HEK293 (cell line): ENCODE results near the gene TBC1D22A.

Experiments
- CTCF ChIA-PET: fragments of 350-600 bp; formaldehyde crosslinking; extraction: SDS; loops from one replicate; lab custom pipeline; 2021; ENCODE audit warnings: antibody characterized with exemption; lab: Yijun Ruan, JAX
- POLR2A ChIA-PET: fragments of 300-600 bp; formaldehyde crosslinking; extraction: SDS; loops from one replicate; lab custom pipeline; 2020; ENCODE audit warnings: antibody characterized with exemption, inconsistent platforms; lab: Yijun Ruan, JAX
- H3K27ac ChIP-seq: fragments of 200-500 bp; sonication (Bioruptor generic); 2 replicates; pipeline ENCODE4 v1.5.1; 2014; ENCODE audit warnings: low read depth, low read length, control low read depth, inconsistent platforms; ENCODE audit errors: extremely low read depth
- H3K36me3 ChIP-seq, 2 experiments: fragments of 200-500 bp in 1 of 2; sonication (Bioruptor generic) in 1 of 2; 1 replicate in 1 of 2; 2 replicates in 1 of 2; pipeline ENCODE4 v1.5.1; 2014 to 2017; ENCODE audit warnings: inconsistent platforms in 2 of 2, low read length in 2 of 2; ENCODE audit not compliant: control insufficient read depth in 2 of 2, insufficient read depth in 1 of 2
- H3K4me1 ChIP-seq: fragments of 200-500 bp; sonication (Bioruptor generic); 2 replicates; pipeline ENCODE4 v1.5.1; 2014; ENCODE audit warnings: mild to moderate bottlenecking, low read length, inconsistent platforms; ENCODE audit not compliant: control insufficient read depth, insufficient read depth
- H3K4me3 ChIP-seq: 2 replicates; pipeline ENCODE4 v1.5.1; 2011; ENCODE audit warnings: low read depth, mild to moderate bottlenecking, control low read depth, low read length, moderate library complexity
- H3K9me3 ChIP-seq: fragments of 200-500 bp; sonication (Bioruptor generic); 2 replicates; pipeline ENCODE4 v1.5.1; 2014; ENCODE audit warnings: low read depth, low read length, inconsistent platforms; ENCODE audit not compliant: control insufficient read depth, insufficient read depth
- BCL11A ChIP-seq: fragments of 450-650 bp; formaldehyde crosslinking; IDR thresholded peaks from 2 replicates; pipeline ENCODE4 v1.5.1; 2016; ENCODE audit warnings: low read depth, missing biosample characterization, missing genetic modification characterization
- HOXC10 ChIP-seq: sonication (generic); formaldehyde crosslinking; IDR thresholded peaks from 2 replicates; pipeline ENCODE4 v1.8.1; 2023; ENCODE audit warnings: mild to moderate bottlenecking, missing genetic modification reagents
- KLF1 ChIP-seq: fragments of 450-650 bp; formaldehyde crosslinking; IDR thresholded peaks from 2 replicates; pipeline ENCODE4 v1.5.1; 2016; ENCODE audit warnings: missing biosample characterization, missing genetic modification characterization
- SCRT1 ChIP-seq: fragments of 450-650 bp; formaldehyde crosslinking; IDR thresholded peaks from 2 replicates; pipeline ENCODE4 v1.5.1; 2016; ENCODE audit warnings: missing biosample characterization, missing genetic modification characterization, borderline replicate concordance
- ZBTB1 ChIP-seq: fragments of 450-650 bp; formaldehyde crosslinking; IDR thresholded peaks from 2 replicates; pipeline ENCODE4 v1.5.1; 2016; ENCODE audit warnings: missing biosample characterization, missing genetic modification characterization
- ZBTB17 ChIP-seq: fragments of 450-650 bp; formaldehyde crosslinking; IDR thresholded peaks from 2 replicates; pipeline ENCODE4 v1.5.1; 2016; ENCODE audit warnings: missing biosample characterization, missing genetic modification characterization
- ZBTB26 ChIP-seq: fragments of 450-650 bp; formaldehyde crosslinking; optimal IDR thresholded peaks from 2 replicates; pipeline ENCODE3; 2016; ENCODE audit warnings: missing biosample characterization, mild to moderate bottlenecking, missing genetic modification characterization
- ZBTB44 ChIP-seq: fragments of 450-650 bp; IDR thresholded peaks from 2 replicates; pipeline ENCODE4 v1.5.1; 2018; ENCODE audit warnings: missing biosample characterization, mild to moderate bottlenecking, missing genetic modification characterization
- ZFP69B ChIP-seq: fragments of 450-650 bp; formaldehyde crosslinking; IDR thresholded peaks from 2 replicates; pipeline ENCODE4 v1.5.1; 2016; ENCODE audit warnings: missing biosample characterization, missing genetic modification characterization
- ZNF157 ChIP-seq: fragments of 450-650 bp; formaldehyde crosslinking; IDR thresholded peaks from 2 replicates; pipeline ENCODE4 v1.5.1; 2016; ENCODE audit warnings: missing biosample characterization, missing genetic modification characterization
- ZNF19 ChIP-seq: fragments of 450-650 bp; formaldehyde crosslinking; IDR thresholded peaks from 2 replicates; pipeline ENCODE4; 2016; ENCODE audit warnings: missing biosample characterization, missing genetic modification characterization, low read depth
- ZNF2 ChIP-seq: fragments of 450-650 bp; formaldehyde crosslinking; IDR thresholded peaks from 2 replicates; pipeline ENCODE4 v1.5.1; 2016; ENCODE audit warnings: missing biosample characterization, missing genetic modification characterization
- ZNF423 ChIP-seq: fragments of 450-650 bp; formaldehyde crosslinking; IDR thresholded peaks from 2 replicates; pipeline ENCODE4 v1.5.1; 2016; ENCODE audit warnings: missing biosample characterization, missing genetic modification characterization
- ZNF48 ChIP-seq: fragments of 450-650 bp; formaldehyde crosslinking; IDR thresholded peaks from 2 replicates; pipeline ENCODE4 v1.5.1; 2016; ENCODE audit warnings: missing biosample characterization, missing genetic modification characterization
- ZNF518A ChIP-seq: fragments of 450-650 bp; formaldehyde crosslinking; conservative IDR thresholded peaks from 2 replicates; pipeline ENCODE4 v1.5.1; 2016; ENCODE audit warnings: low read depth, missing biosample characterization, missing genetic modification characterization
- ZNF555 ChIP-seq: fragments of 450-650 bp; formaldehyde crosslinking; conservative IDR thresholded peaks from 2 replicates; pipeline ENCODE4 v1.5.1; 2017; ENCODE audit warnings: missing biosample characterization, mild to moderate bottlenecking, missing genetic modification characterization, inconsistent platforms
- ZNF596 ChIP-seq: fragments of 450-650 bp; IDR thresholded peaks from 2 replicates; pipeline ENCODE4 v1.5.0; 2018; ENCODE audit warnings: missing biosample characterization, mild to moderate bottlenecking, missing genetic modification characterization, moderate library complexity
- ZNF621 ChIP-seq: fragments of 450-650 bp; formaldehyde crosslinking; IDR thresholded peaks from 2 replicates; pipeline ENCODE4 v1.5.1; 2017; ENCODE audit warnings: missing biosample characterization, missing genetic modification characterization
- ZNF639 ChIP-seq: fragments of 450-650 bp; formaldehyde crosslinking; IDR thresholded peaks from 2 replicates; pipeline ENCODE4 v1.5.1; 2016; ENCODE audit warnings: missing biosample characterization, missing genetic modification characterization
- ZNF707 ChIP-seq: fragments of 450-650 bp; formaldehyde crosslinking; IDR thresholded peaks from 2 replicates; pipeline ENCODE4 v1.5.1; 2016; ENCODE audit warnings: missing biosample characterization, missing genetic modification characterization
- ZNF768 ChIP-seq: fragments of 450-650 bp; formaldehyde crosslinking; IDR thresholded peaks from 2 replicates; pipeline ENCODE4 v1.5.1; 2018; ENCODE audit warnings: missing biosample characterization, mild to moderate bottlenecking, missing genetic modification characterization
- ZNF776 ChIP-seq: fragments of 450-650 bp; formaldehyde crosslinking; IDR thresholded peaks from 2 replicates; pipeline ENCODE4 v1.5.0; 2017; ENCODE audit warnings: missing biosample characterization, missing genetic modification characterization, borderline replicate concordance
- ZNF785 ChIP-seq: fragments of 450-650 bp; formaldehyde crosslinking; IDR thresholded peaks from 2 replicates; pipeline ENCODE4 v1.5.1; 2016; ENCODE audit warnings: missing biosample characterization, missing genetic modification characterization
- ZNF843 ChIP-seq: fragments of 450-650 bp; formaldehyde crosslinking; IDR thresholded peaks from 2 replicates; pipeline ENCODE4 v1.5.1; 2016; ENCODE audit warnings: missing biosample characterization, missing genetic modification characterization
- TF ChIP-seq, protein P1 (sequence below): fragments of 450-650 bp; formaldehyde crosslinking; IDR thresholded peaks from 2 replicates; pipeline ENCODE4 v1.5.1; 2017; ENCODE audit warnings: missing biosample characterization, missing genetic modification characterization
- TF ChIP-seq, protein P2 (sequence below): fragments of 450-650 bp; formaldehyde crosslinking; IDR thresholded peaks from 2 replicates; pipeline ENCODE4 v1.5.1; 2016; ENCODE audit warnings: missing biosample characterization, missing genetic modification characterization

Gene TBC1D22A

GRCh38 chr22:47205081-47205491 is 442.6 kb downstream of the TBC1D22A start:
- ChIA-PET CTCF (interaction anchor here (0.5 to 1.9 kb wide), 4 partner anchors 9 to 490 kb away, joined by 3 to 8 read pairs (median 4); no protein-coding TSS in a partner anchor), POLR2A (no interaction called here)
- TF ChIP-seq ZNF157 (tag by site-specific recombination) (no peak), ZNF707 (tag by site-specific recombination) (no peak), ZBTB44 (tag by site-specific recombination) (no peak), KLF1 (tag by site-specific recombination) (no peak), ZNF2 (tag by site-specific recombination) (no peak), ZFP69B (tag by site-specific recombination) (no peak), ZNF621 (tag by site-specific recombination) (no peak), ZNF555 (no peak), ZBTB17 (no peak), BCL11A (no peak), ZNF19 (tag by site-specific recombination) (no peak), ZNF518A (no peak), SCRT1 (tag by site-specific recombination) (no peak), ZNF596 (tag by site-specific recombination) (no peak), ZNF785 (tag by site-specific recombination) (no peak), ZNF776 (tag by site-specific recombination) (no peak), ZNF843 (tag by site-specific recombination) (no peak), ZNF423 (tag by site-specific recombination) (no peak)

GRCh38 chr22:47205554-47205953 is 443.1 kb downstream of the TBC1D22A start:
- no peak overlapping the region for H3K4me3 ChIP-seq
- CTCF ChIA-PET: interaction anchor here (0.5 to 0.7 kb wide), 2 partner anchors 10 to 283 kb away, joined by 3 to 4 read pairs; no protein-coding TSS in a partner anchor
- H3K27ac ChIP-seq: no peak overlapping the region
- no peaks in the 10 kb centered on the region for H3K36me3 ChIP-seq
- H3K4me1 ChIP-seq: no peaks in the 10 kb centered on the region
- no peaks in the 10 kb centered on the region for H3K9me3 ChIP-seq
- POLR2A ChIA-PET: no interaction called here
- no peak for TF ChIP-seq ZBTB26 (tag by site-specific recombination)
- TF ChIP-seq, protein P1, sequence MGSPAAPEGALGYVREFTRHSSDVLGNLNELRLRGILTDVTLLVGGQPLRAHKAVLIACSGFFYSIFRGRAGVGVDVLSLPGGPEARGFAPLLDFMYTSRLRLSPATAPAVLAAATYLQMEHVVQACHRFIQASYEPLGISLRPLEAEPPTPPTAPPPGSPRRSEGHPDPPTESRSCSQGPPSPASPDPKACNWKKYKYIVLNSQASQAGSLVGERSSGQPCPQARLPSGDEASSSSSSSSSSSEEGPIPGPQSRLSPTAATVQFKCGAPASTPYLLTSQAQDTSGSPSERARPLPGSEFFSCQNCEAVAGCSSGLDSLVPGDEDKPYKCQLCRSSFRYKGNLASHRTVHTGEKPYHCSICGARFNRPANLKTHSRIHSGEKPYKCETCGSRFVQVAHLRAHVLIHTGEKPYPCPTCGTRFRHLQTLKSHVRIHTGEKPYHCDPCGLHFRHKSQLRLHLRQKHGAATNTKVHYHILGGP (tag by site-specific recombination): no peak
- TF ChIP-seq ZNF768 (tag by site-specific recombination): no peak
- TF ChIP-seq, protein P2, sequence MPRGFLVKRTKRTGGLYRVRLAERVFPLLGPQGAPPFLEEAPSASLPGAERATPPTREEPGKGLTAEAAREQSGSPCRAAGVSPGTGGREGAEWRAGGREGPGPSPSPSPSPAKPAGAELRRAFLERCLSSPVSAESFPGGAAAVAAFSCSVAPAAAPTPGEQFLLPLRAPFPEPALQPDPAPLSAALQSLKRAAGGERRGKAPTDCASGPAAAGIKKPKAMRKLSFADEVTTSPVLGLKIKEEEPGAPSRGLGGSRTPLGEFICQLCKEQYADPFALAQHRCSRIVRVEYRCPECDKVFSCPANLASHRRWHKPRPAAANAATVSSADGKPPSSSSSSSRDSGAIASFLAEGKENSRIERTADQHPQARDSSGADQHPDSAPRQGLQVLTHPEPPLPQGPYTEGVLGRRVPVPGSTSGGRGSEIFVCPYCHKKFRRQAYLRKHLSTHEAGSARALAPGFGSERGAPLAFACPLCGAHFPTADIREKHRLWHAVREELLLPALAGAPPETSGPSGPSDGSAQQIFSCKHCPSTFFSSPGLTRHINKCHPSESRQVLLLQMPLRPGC (tag by site-specific recombination): no peak
- TF ChIP-seq ZNF48 (tag by site-specific recombination): no peak
- TF ChIP-seq ZNF639 (tag by site-specific recombination): no peak
- TF ChIP-seq ZBTB1: no peak
- TF ChIP-seq HOXC10 (CRISPR knock-in tag): no peak

More at GRCh38 chr22:47205081-47205491, 442.6 kb downstream of the TBC1D22A start:
- Histone ChIP-seq H3K36me3 (no peaks in the 10 kb centered on the region), H3K27ac (no peak overlapping the region), H3K4me3 (no peak overlapping the region), H3K9me3 (no peaks in the 10 kb centered on the region), H3K4me1 (no peaks in the 10 kb centered on the region)
